ENCODE data around the gene HOXB4.

DNA sequence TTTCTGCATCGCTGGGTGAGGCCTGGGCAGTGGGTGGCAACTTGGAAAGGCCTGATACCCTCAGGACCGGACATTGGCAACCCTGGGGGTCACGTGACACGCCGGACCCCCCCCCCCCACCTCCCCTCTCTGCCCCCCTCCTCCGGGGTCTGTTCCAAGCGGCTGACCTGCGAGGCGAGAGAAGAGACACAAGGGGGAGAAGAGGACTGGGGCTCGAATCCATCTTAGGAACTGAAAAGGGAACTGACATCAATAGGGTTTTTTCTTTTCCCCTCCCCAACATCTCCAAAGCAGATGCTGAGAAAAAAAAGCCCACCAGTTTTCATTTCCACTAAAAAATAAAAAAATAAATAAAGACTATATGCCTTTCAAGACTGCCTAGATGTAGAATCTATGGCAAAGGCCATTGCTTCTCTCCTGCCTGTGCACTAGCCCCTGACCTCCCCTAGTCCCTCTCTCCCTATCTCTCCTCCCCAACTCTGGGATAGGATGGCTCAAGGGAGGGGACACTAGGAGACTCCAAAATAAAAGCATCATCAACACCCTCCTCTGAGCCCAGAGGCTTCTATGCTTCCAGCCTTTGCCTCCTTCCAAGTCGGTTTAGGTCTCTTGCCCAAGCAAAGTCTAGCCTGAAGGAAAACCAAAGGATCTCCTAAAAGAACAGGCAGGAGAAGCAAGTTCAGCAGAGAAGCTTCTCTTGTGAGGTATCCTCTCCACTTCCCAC is 25.5 kb downstream of the HOXB4 start:
- TF ChIP-seq CTCF (IDR thresholded peaks at IDR 0.05; ENCODE audit: low read depth, low read length, poor library complexity, severe bottlenecking) (no peak), EZH2phosphoT487 (IDR thresholded peaks at IDR 0.05; ENCODE audit: borderline replicate concordance, low read length) (no peak)
